Muscle of leg (tissue), 11 donors: Measurements from ENCODE around the gene SHROOM3. TPM values are rescaled to one million over a fixed set of nuclear protein-coding genes. Genes with fewer than 3 reads are reported as not detected.
A peak's percentile ranks its signal among the peaks of the same experiment; 100 is the strongest.
"Not testable (repeated sequence)": the region's sequence is repeated elsewhere in the genome, so short reads cannot be mapped to it uniquely, and the experiment has no call there.

Source experiments
- DNase-seq: peaks from one replicate; pipeline ENCODE4 v3.0.0; 2013
- H3K27ac ChIP-seq: one replicate; pipeline ENCODE4 v1.5.1; 2013; ENCODE audit warnings: mild to moderate bottlenecking, low read length, control low read depth
- H3K27me3 ChIP-seq: one replicate; pipeline ENCODE4 v1.6.1; 2013; ENCODE audit warnings: low read length; ENCODE audit not compliant: control insufficient read depth, insufficient read depth
- H3K36me3 ChIP-seq: one replicate; pipeline ENCODE4 v1.6.1; 2013; ENCODE audit warnings: low read length; ENCODE audit not compliant: control insufficient read depth, insufficient read depth
- H3K4me1 ChIP-seq: one replicate; pipeline ENCODE4 v1.6.1; 2013; ENCODE audit warnings: low read length; ENCODE audit not compliant: control insufficient read depth, insufficient read depth
- H3K4me3 ChIP-seq: one replicate; pipeline ENCODE4 v1.5.1; 2013; ENCODE audit warnings: low read length, control low read depth
- H3K9me3 ChIP-seq: replicated peaks from 2 replicates; pipeline ENCODE4 v1.6.1; 2013; ENCODE audit warnings: low read depth, low read length; ENCODE audit not compliant: control insufficient read depth
- WGBS: methylation state at CpG from one replicate; pipeline ENCODE4 v1.1.5; 2013; ENCODE audit warnings: missing lambda C conversion rate; ENCODE audit not compliant: insufficient coverage; 5-methylcytosine and 5-hydroxymethylcytosine counted together
- polyA plus RNA-seq, 8 donors: library from polyadenylated mRNA; unstranded; fragments of 120-200 nt; gene quantifications; one replicate each; pipeline versions ENCODE4 v1.2.1 to v1.2.3, GENCODE V29; 2013; ENCODE audit warnings: inconsistent platforms in 1 of 8, low replicate concordance in 1 of 8; ENCODE audit not compliant: insufficient read length in 8 of 8, insufficient read depth in 1 of 8
- total RNA-seq: library from RNA; stranded (reverse); fragments of 120-200 nt; gene quantifications from one replicate; pipeline ENCODE4 v1.2.4, GENCODE V29; 2013

The SHROOM3 gene
- total and polyA plus RNA-seq, 9 donors, result 21.0 to 57.5 (median 29.0) TPM

- H3K9me3 ChIP-seq, result no peaks in the 10 kb centered on the region
- no peak for DNase-seq
- H3K27ac ChIP-seq, result no peak overlapping the region
- WGBS, result no CpG with 5 or more reads among the region's 4 CpGs
- no peaks in the 10 kb centered on the region for H3K27me3 ChIP-seq
- H3K4me1 ChIP-seq, result peaks cover 7% of the 10 kb centered on the region
- no peak overlapping the region for H3K4me3 ChIP-seq
- H3K36me3 ChIP-seq, result peaks cover 3% of the 10 kb centered on the region
Measured at GRCh38 chr4:76722838-76723237, 287.8 kb downstream of the SHROOM3 start.

DNA sequence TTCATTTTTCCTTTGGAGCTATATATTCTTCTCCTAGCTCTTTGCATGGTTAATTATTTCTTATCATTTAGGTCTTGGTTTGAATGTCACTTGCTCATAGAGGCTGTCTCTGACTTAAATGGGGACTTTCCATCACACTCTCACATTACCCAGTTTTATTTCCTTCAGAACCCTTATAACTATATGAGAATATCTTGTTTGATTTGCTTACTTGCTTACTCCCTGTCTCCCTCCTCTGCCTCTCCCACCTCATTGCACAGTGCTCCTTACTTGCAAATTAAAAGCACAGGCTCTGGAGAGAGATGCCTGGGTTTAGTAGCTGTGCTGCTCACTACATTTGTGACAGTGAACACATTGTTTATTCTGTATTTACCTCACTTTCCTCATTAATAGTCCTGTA is 288.3 kb downstream of the SHROOM3 start:
- H3K9me3 ChIP-seq, result no peaks in the 10 kb centered on the region
- DNase-seq, result no peak
- H3K27me3 ChIP-seq, result no peaks in the 10 kb centered on the region
- no peak overlapping the region for H3K27ac ChIP-seq
- no peak overlapping the region for H3K4me3 ChIP-seq
- H3K4me1 ChIP-seq, result peaks cover 7% of the 10 kb centered on the region
- H3K36me3 ChIP-seq, result peaks cover 3% of the 10 kb centered on the region

- DNase-seq, result peak; percentile 50
- no peaks in the 10 kb centered on the region for H3K9me3 ChIP-seq
- H3K27ac ChIP-seq, result peak overlapping the region; percentile 49
- H3K4me1 ChIP-seq, result peaks cover 5% of the 10 kb centered on the region
- peaks cover 3% of the 10 kb centered on the region for H3K36me3 ChIP-seq
- WGBS, result no CpG with 5 or more reads among the region's 2 CpGs
- H3K27me3 ChIP-seq, result no peaks in the 10 kb centered on the region
- no peak overlapping the region for H3K4me3 ChIP-seq
Measured at GRCh38 chr4:76723924-76724323, 288.9 kb downstream of the SHROOM3 start.

- Histone ChIP-seq H3K4me3 (no peak overlapping the region), H3K9me3 (no peaks in the 10 kb centered on the region), H3K36me3 (peaks cover 3% of the 10 kb centered on the region), H3K27ac (no peak overlapping the region), H3K4me1 (peaks cover 4% of the 10 kb centered on the region), H3K27me3 (no peaks in the 10 kb centered on the region)
- no CpG with 5 or more reads among the region's 2 CpGs for WGBS
- no peak for DNase-seq
Measured at GRCh38 chr4:76725039-76725438, 290.0 kb downstream of the SHROOM3 start.

- no peak overlapping the region for H3K4me3 ChIP-seq
- no peak for DNase-seq
- peaks cover 3% of the 10 kb centered on the region for H3K36me3 ChIP-seq
- H3K4me1 ChIP-seq, result peaks cover 4% of the 10 kb centered on the region
- H3K27me3 ChIP-seq, result no peaks in the 10 kb centered on the region
- no peak overlapping the region for H3K27ac ChIP-seq
- WGBS, result no CpG with 5 or more reads among the region's 1 CpG
- H3K9me3 ChIP-seq, result no peaks in the 10 kb centered on the region
Measured at GRCh38 chr4:76726176-76726575, 291.1 kb downstream of the SHROOM3 start.

- Histone ChIP-seq H3K9me3 (no peaks in the 10 kb centered on the region), H3K27ac (no peak overlapping the region), H3K4me1 (peaks cover 4% of the 10 kb centered on the region), H3K27me3 (no peaks in the 10 kb centered on the region), H3K36me3 (peaks cover 3% of the 10 kb centered on the region), H3K4me3 (no peak overlapping the region)
- WGBS, result 96% methylated on average over 3 of the region's 5 CpGs
- no peak for DNase-seq
Measured at GRCh38 chr4:76726631-76727030, 291.6 kb downstream of the SHROOM3 start.

DNA sequence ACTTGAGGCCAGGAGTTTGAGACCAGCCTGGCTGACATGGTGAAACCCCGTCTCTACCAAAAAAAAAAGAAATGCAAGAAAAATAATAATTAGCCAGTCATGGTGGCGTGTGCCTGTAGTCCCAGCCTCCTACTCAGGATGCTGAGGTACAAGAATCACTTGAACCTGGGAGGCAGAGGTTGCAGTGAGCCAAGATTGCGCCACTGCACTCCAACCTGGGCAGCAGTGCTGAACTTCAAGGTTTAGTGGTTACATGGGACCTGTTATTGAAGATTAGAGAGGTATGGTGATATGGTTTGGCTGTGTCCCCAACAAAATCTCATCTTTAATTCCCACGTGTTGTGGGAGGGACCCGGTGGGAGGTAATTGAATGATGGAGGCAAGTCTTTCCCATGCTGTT is 292.9 kb downstream of the SHROOM3 start:
- not testable (repeated sequence) for DNase-seq, H3K27me3 ChIP-seq, H3K4me1 ChIP-seq, H3K9me3 ChIP-seq, H3K27ac ChIP-seq, H3K36me3 ChIP-seq, H3K4me3 ChIP-seq
- 100% methylated on average over 1 of the region's 5 CpGs for WGBS

DNA sequence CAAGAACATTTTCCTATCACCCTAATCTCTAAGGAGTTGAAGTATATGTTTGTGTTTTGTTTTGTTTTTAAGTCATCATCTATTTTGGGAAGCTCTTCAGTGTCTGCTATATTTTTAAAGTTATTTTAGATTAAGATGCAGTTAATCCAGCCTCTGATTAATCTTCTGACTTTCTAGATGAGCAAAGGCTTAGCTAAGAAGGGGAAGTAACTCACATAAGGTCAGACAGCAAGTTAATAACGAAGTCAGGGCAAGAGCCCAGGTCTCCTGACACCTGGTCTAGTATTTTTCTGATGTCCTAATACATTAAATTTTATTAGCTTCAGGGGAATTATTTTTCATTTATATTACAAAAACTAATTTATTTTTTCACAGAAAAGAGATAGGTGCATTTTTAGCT is 294.4 kb downstream of the SHROOM3 start:
- no peak for DNase-seq
- H3K4me3 ChIP-seq, result no peak overlapping the region
- H3K36me3 ChIP-seq, result peaks cover 9% of the 10 kb centered on the region
- WGBS, result no CpG with 5 or more reads among the region's 1 CpG
- H3K27me3 ChIP-seq, result no peaks in the 10 kb centered on the region
- peaks cover 8% of the 10 kb centered on the region for H3K4me1 ChIP-seq
- H3K27ac ChIP-seq, result peak overlapping the region; percentile 17
- no peaks in the 10 kb centered on the region for H3K9me3 ChIP-seq

GRCh38 chr4:76729980-76730379 is 295.0 kb downstream of the SHROOM3 start:
- DNase-seq, result no peak
- Histone ChIP-seq H3K27me3 (no peaks in the 10 kb centered on the region), H3K4me3 (no peak overlapping the region), H3K36me3 (peaks cover 9% of the 10 kb centered on the region), H3K27ac (no peak overlapping the region), H3K4me1 (peaks cover 8% of the 10 kb centered on the region), H3K9me3 (no peaks in the 10 kb centered on the region)
- WGBS, result no CpG with 5 or more reads among the region's 1 CpG

- H3K4me3 ChIP-seq, result no peak overlapping the region
- WGBS, result no CpG with 5 or more reads among the region's 1 CpG
Measured at GRCh38 chr4:76732246-76732645, 297.2 kb downstream of the SHROOM3 start.

GRCh38 chr4:76733068-76733771 is 298.2 kb downstream of the SHROOM3 start:
- H3K27ac ChIP-seq, result no peak overlapping the region
- H3K9me3 ChIP-seq, result no peaks in the 10 kb centered on the region
- H3K27me3 ChIP-seq, result no peaks in the 10 kb centered on the region
- peaks cover 12% of the 10 kb centered on the region for H3K4me1 ChIP-seq
- peaks cover 6% of the 10 kb centered on the region for H3K36me3 ChIP-seq
- no peak for DNase-seq
- 71% methylated on average over 2 of the region's 3 CpGs for WGBS
- no peak overlapping the region for H3K4me3 ChIP-seq

More at GRCh38 chr4:76732246-76732645, 297.2 kb downstream of the SHROOM3 start:
- H3K27ac ChIP-seq, result no peak overlapping the region
- no peaks in the 10 kb centered on the region for H3K27me3 ChIP-seq
- H3K36me3 ChIP-seq, result peaks cover 6% of the 10 kb centered on the region
- DNase-seq, result no peak
- no peaks in the 10 kb centered on the region for H3K9me3 ChIP-seq
- peaks cover 9% of the 10 kb centered on the region for H3K4me1 ChIP-seq
